GM19372 (cell line): Measurements from ENCODE around the gene POLD2.
"Not testable (repeated sequence)": the region's sequence is repeated elsewhere in the genome, so short reads cannot be mapped to it uniquely, and the experiment has no call there.

ENCODE experiments used
- ATAC-seq: cut with Tn5 transposase; IDR thresholded peaks from one replicate; pipeline ENCODE4 v1.9.1; 2021; ENCODE audit warnings: mild to moderate bottlenecking, low read depth, moderate library complexity; ENCODE audit not compliant: unreplicated experiment

The POLD2 gene

DNA sequence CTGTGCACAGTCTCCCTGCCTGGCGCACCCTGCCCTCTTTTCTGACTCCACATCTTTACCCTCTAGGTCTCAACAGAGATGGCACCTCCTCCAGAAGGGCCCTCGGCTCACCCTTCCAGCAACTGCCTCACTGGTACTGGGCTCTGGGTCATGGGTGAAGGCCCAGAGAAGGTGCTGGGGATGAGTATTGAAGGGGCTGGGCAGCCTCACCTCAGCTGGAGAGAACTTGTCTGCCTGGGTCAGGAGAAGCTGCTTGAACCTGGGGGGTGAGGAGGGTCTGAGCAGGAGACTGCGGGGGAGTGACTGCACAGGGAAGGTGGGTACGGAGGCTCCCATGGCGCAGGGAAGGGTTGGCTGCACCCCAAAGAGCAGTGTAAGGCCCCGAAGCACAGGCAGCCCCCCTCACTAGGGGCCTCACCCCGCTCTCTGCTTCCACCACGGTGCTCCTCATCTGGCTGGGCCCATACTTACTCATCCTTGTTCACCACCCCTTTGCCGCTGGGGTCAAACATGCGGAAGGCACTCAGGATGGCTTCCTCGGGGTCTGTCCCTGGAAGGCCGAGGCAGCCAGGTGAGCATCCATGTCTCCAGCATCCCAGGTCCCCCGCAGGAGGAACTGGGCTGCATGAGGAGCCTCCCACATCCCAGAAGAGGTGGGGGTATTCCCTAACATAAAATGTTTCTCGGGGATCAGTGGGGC, 16.1 kb upstream of the POLD2 start:
- no peak for ATAC-seq

DNA sequence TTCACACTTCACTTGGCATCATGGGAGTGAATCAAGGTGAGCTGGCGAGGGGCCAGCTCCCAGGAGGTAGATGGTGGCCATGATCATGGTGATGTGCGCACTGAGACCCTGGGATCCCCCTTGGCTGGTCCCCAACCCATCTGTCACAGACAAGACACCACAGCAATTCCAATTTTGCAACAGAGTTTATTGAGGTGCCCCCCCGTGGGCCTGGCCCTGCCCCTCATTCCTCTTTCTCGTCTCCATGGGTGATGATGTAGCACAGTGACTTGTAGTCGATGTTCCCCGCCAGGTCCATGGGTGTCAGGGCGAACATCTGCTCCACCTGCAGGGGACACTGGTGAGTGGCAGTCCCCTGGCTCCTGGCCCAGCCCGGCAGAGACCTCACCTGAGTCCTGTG, 15.3 kb upstream of the POLD2 start:
- no peak for ATAC-seq

DNA sequence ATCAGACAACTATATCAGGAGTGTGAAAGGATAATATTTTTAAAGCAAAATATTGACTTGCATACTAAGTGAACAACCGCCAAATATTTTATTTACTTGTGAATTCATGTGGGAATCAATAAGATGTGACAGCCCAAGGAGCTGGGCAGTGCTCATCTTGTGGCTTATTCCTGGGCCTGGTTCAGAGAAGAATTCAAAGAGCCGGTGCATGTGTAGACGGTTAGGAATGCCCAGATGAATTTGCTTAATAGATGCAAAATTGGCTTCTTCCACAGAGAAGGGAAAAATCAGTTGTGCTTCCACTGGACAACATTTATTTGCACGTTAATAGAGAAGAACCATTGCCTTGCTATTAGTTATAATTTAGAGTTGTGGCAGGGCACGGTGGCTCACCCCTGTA, 13.4 kb upstream of the POLD2 start:
- no peak for ATAC-seq

DNA sequence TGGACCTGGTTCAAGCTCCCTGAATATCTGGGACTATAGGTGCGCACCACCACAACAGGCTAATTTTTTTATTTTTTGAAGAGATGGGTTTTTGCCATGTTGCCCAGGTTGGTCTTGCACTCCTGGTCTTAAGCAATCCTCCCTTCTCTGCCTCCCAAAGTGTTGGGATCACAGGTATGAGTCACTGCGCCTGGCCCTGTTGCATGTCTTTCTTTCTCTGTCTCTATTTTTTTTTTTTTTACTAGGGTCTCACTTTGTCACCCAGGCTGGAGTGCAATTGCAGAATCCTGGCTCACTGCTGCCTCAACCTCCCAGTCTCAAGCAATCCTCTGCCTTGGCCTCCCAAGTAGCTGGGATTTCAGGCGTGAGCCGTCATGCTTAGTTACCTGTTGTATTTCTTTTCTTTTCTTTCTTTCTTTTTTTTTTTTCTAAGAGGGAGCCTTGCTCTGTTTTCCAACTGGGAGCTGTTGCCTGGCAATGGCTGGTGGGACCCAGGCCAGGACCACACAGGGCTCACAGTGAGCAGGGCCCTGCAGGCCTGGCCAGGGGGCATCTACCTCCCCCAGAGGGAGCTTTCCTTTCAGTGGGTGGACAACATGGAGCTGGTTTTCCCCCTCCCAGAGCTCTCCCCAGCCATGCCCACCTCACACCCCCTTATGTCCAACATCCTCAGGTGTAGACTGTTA, 11.7 kb upstream of the POLD2 start:
- no peak for ATAC-seq

DNA sequence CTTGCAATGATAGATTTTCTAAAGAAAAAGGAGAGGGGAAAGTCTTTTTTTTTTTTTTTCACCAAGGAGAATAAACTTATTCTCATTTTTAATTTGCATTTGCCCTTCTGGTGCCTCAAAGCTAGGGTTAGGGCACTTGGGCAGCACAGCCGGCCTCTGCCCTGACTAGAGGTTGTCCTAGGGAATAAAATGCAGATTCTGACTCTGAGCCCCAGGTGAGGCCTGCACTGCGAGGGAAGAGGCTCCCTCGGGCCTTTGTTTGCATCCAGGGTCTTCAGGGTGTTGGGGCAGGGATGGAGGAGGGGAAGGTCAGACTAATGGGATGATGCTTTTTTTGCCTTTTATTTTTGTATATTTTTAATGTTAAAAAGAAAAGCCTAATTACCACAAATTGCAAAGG, 9.9 kb upstream of the POLD2 start:
- ATAC-seq, result no peak

DNA sequence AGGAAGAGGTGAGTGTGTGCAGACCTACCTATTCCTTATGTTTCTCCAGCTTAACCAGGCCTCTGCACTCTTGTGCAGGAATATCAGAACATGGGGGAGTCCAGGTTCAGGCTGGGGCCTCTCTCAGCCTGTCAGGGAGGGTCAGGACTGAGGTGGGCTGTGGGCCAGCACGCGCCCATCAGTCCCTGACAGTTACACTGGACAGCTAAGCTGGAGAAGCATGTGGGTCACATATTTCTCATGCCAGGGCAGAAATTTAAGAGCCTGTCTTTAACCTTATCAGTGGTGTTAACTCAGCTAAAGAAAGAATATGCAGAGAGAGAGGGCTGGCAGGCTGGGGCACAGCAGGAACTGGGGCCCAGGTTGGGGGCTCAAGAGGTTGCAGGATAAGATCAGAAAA, 8.7 kb upstream of the POLD2 start:
- no peak for ATAC-seq

DNA sequence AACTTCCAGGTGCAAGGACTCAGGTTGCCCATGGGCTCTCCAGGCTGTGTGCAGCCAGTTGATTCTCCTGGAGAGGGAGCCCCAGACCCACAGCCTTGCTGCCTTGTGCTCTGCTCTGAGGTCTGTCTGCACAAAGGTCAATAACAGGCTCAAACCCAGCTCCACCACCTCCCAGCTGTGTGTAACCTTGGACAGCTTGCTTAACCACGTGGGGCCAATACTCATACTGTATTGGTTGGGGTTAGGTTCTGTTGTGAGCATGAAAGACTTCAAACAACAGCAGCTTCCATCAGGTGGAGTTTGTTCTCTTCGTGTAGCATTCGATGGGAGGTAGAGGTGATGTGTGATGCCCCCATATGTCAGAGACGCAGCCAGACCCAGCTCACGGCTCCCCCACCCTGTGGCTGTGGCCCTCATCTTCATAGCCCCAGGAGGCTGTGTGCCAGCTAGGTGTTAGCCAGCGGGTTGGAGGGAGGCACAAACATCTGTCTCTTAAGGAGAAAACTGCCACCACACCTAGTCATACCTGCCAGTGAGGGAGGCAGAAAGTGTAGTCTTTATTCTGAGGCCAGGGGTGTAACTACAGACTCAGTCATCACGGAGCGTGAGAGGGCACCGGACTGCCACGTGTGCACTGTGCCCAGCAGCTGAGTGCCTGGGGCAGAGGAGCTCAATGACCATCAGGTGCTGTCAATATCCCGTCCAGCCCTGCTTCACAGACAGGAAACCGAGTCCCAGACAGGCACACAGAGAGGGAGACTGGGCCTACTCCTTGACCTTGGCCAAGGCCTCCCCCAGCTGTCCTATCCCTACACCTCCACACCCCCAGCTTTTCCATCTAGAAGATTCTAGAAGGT, 8.1 kb upstream of the POLD2 start:
- ATAC-seq, result no peak

DNA sequence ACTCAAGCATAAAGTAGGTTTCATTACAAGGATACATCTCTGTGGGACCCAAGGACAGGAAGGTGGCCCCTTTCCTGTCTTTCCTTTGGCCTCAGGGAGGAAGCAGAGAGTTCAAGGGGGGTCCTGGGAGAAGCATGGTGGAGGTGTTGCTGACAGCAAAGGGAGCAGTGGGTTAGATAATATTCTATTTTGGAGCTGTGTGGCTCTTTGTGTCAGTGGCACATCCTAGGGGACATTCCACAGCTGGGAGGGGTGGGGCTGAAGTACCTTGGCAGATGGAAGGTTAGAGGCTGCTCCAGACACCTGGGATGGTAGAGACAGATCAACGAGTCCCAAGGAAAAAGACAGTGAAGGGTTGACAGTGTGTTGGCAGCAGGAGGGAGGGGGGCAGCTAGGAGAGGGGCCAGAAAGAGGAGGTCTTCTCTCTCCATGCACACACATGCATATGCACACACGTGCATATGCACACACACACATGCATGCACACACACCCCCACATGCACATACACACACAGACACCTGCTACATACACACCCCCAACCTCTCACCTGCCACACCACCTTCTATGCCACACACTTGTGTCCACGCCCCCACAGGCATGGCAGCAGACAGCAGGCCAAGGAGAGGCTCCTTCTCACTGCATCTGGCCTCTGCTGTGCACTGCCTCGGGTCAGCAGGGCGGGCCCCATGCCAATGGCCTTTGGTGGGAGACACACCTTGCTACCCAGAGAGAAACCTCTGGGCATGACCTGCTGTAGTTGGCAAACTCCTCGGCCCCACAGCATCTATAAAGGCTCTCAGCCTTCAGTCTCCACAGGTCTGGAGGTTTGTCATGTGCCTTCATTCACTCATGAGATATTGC, 5.6 kb upstream of the POLD2 start:
- ATAC-seq, result no peak

DNA sequence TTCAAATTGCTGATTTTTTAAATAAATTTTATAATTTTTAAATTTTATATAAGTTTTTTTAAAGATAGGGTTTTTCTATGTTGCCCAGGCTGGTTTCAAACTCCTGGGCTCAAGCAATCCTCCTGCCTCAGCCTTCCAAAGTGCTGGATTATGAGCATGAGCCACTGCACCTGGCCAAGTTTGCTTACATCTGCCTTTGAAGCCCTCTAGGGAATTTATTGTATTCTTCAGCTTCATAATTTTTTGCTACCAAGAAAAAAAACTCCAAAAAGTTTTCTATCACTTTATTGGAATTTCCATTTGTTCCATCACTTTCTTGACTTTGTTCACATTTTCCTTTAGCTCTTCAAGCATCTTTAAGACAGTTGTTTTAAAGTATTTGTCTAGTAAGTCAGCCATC, 3.8 kb upstream of the POLD2 start:
- ATAC-seq, result no peak

DNA sequence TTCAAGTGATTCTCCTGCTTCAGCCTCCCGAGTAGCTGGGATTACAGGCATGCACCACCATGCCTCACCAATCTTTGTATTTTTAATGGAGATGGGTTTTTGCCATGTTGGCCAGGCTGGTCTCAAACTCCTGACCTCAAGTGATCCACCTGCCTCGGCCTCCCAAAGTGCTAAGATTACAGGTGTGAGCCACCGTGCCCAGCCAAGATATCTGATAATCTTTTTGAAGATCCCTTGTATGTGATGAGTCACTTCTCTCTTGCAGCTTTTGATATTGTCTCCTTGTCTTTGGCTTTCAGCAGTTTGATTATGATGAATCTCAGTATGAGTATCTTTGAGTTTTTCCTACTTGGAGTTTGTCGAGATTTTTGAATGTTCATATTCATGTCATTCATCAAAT, 3.2 kb upstream of the POLD2 start:
- not testable (repeated sequence) for ATAC-seq

DNA sequence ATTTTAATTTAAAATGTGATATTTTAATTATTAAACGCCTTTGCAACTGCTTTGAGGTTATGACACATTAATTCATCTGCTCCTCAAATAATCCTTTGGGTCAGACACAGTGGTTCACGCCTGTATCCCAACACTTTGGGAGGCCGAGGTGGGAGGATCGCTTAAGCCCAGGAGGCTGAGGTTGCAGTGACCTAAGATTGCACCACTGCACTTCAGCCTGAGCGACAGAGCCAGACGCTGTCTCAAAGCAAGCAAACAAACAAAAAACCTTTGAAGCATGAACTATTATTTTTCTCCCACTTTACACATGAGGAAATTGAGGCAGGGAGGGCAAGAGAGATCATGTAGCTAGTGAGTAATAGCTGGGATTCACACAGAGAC, 1.5 kb upstream of the POLD2 start:
- ATAC-seq, result no peak

DNA sequence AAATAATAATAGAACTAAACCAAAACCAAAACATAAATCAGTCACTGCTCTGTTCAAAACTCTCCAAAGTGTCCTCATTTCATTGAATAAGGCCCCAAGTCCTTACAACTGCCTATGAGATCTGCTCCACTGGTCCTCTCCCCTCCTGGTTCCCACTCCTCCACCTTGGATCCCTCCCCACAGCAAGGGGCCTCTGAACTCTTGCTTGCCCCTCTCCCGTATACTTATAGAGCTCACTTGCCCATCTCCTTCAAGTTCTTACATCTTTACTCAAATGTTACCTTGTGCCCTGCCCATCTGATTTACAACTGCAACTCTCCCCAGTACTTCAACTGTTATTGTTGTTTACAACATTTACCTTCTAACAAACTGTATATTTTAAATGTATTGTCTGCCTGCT, 819 bp downstream of the POLD2 start:
- ATAC-seq, result no peak

DNA sequence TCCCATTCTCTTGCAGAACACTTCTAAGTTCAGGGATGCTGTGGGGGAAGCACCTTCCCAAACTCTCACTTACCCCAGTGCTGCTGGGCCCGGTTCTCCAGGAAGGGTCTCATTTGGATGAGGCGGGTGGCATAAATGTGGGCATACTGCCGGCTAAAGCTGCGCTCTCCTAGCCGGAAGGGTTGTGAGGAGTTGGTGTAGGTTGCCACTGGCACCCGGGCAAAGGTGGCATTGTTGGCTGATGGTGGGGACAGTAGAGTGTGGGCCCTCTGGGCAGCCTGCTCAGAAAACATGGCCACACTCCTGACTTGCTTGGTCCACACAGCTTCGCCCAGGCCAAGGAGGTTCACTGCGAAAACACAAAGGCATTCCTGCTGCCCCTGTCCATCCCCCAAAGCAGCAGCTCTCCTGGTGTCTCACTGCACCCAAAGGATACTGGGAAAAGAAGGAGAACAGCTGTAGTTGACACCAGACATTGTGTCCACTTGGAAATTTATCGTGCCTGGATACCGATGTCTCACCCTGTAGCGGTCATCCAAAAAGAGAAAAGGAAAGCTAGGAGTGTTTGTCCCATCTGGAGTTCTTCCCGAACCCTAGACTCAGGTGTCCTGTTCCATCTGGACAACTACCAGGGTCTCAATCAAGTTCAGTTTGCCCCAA, 1.5 kb downstream of the POLD2 start:
- no peak for ATAC-seq

DNA sequence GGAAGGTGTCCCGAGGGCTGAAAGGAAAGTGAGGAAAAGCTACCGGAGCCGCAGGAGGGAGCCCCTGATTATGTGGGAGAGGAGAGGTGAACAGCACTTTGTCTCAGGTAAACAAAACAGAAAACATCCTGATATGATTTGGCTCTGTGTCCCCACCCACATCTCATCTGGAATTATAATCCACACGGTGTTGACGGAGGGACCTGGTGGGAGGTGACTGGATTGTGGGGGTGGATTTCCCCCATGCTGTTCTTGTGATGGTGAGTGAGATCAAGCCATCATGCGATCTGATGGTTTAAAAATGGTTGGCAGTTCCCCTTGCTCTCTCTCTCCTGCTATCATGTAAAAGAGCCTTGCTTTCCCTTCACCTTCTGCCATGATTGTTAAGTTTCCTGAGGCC, 3.0 kb downstream of the POLD2 start:
- ATAC-seq, result no peak

DNA sequence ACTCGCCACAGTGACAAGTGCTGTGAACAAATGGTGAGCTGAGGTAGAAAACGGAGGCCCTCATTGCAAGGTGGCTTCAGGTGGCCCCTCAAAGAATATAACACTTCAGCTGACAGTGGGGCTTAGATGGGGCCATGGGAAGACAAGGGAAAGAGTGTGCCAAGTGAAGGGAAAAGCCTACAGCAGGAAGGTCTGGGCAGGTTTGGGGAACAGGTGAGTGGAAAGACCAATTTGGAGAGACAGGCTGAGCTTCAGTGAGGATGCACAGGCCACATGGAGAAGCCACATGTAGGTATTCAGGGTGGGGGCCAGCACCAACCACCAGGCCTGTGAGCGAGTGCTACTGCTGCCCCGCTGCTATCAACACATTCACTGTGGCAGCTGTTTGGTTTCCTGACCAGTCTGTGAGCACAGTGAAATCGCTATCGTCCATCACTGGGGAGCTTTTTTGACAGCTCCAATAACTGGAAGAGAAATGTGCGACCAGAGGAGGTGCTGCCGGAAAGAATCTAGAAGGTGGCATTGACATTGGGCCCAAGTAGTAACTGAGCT, 3.4 kb downstream of the POLD2 start:
- ATAC-seq, result no peak

DNA sequence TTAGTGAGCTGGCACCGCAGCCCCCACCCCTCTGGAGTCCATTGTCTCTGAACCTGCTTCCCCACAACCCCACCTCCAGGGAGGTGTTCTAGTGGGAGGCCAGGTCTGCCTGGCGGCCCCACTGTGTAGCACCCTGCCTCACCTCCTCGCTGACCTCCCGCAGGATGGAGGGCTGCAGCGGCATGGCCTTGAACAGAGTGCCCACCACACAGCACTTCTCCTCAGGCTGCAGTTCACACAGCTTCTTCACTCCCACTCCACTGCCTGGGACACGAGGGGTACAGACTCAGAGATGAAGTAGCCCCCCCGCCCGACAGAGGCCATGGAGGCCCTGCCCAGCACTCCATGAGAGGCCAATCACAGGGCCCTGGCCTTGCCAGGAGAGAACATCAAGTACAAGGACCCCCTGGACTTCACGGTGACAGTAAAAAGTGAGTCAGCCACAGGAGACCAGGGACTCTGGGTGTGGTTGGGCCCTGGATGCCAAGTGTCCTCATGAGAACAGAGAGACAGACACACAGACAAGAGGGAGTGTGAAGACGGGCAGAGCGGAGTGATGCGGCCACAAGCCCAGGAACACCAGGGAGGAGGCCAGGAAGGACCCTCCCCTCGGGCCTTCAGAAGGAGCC, 5.4 kb downstream of the POLD2 start:
- no peak for ATAC-seq

DNA sequence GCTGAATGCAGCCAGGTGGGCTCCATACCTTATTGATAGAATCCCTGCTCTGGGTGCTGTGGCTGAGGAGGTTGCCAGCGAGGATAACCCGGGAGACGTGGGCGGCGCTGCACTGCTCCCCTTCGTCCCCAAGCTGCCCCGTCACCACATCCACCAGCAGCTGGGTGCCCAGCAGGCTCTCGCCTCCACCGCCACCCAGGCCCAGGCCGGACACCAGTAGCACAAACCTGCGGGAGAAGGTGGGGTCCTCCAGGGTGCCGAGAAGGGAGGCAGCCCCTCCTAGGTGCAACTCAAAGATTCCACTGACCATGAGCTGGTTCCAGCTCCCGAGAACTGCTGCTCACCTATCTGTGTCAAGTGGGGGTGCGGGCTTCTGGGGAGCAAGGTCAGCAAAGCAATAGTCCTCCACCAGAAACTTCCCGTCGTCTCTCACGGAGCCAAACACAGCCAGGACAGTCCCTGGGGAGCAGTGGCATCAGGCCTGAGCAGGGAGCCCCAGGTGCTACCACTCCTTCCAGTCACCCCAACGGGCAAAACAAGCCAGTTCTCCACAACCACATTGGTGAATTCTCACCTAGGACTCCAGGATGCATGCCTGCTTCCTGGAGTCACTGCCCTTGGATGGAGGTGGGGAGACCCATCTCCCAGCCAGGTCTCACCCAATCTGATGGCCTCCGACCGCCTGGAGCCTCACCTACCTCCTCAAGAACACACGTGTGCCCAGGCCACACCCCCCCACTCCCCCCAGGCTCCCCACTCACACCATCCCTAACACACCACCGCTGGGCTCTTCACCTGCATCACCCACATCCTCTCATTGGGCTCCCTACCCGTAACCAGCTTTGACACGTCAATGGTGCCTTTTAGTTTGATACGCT, 6.3 kb downstream of the POLD2 start:
- no peak for ATAC-seq

DNA sequence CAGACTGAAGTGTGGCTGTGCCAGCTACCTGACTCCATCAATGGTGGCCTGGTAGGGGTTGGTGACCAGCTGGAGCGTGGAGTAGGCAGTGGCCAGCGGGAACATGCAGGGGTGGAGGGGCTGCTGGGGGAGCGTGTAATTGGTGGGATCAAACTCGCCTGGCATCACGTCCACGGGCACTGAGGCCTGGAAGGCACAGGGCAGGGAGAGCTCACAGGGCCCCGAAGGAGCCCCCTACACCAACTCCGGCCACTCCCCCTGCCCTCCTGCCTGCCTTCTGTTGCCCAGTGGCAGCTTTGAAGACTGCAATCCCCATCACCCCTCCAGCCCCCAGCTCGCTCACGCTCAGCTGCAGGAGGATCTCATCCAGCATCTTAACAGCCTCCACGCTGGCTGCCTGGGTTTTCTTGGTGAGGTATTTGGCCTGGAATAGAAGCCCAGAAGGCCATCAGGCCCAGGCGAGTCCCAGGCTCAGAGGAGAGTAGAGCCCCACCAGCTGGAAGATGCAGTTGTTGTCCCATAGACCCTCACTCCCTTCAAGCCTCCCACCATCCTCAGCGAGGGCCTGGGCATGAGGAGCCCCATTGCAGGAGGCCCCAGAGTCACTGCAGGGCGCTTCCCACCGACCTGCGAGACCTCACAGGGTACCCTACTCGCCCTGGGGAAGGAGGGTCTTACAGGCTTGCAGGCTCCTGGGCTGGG, 7.1 kb downstream of the POLD2 start:
- ATAC-seq, result no peak
